A673 (cell line): ENCODE measurements around the gene DDN. TPM values are rescaled to one million over a fixed set of nuclear protein-coding genes. Genes with fewer than 3 reads are reported as not detected.

Experiments
- BruUV-seq: library from RNA; stranded (reverse); fragments of 400-500 nt; replicated peaks from 2 replicates; lab custom pipeline; 2021; lab: Mats Ljungman, UMichigan
- CTCF ChIA-PET: fragments of 300-600 bp; sonication (Branson Sonifier 250); formaldehyde crosslinking; loops from one replicate; lab custom pipeline; 2022; ENCODE audit warnings: antibody characterized with exemption; lab: Charles Lee
- POLR2A ChIA-PET: fragments of 300-600 bp; sonication (Branson Sonifier 250); formaldehyde crosslinking; loops from one replicate; lab custom pipeline; 2022; ENCODE audit warnings: antibody characterized with exemption; ENCODE audit not compliant: low non-redundant PET; lab: Charles Lee
- DNase-seq: peaks from one replicate; pipeline ENCODE4 v3.0.0-alpha.2; 2015; ENCODE audit warnings: low spot score
- H3K27ac ChIP-seq: fragments of 200-600 bp; sonication (generic); 2 replicates; pipeline ENCODE4 v1.5.1; 2016; ENCODE audit warnings: mixed run types, low read depth, mild to moderate bottlenecking, mixed read lengths, antibody characterized with exemption, low read length; ENCODE audit not compliant: poor library complexity, severe bottlenecking
- H3K27me3 ChIP-seq: fragments of 200-600 bp; sonication (generic); replicated peaks from 2 replicates; pipeline ENCODE4 v1.6.1; 2017; ENCODE audit warnings: mixed run types, low read depth, mild to moderate bottlenecking, mixed read lengths, antibody characterized with exemption, low read length; ENCODE audit not compliant: insufficient read depth, poor library complexity
- H3K36me3 ChIP-seq: fragments of 200-600 bp; sonication (generic); 2 replicates; pipeline ENCODE4 v1.6.1; 2016; ENCODE audit warnings: mixed run types, mild to moderate bottlenecking, mixed read lengths, antibody characterized with exemption, low read length; ENCODE audit not compliant: insufficient read depth, poor library complexity, severe bottlenecking
- H3K4me1 ChIP-seq: fragments of 200-600 bp; sonication (generic); 2 replicates; pipeline ENCODE4 v1.6.1; 2017; ENCODE audit warnings: mixed run types, mild to moderate bottlenecking, mixed read lengths, antibody characterized with exemption, low read length; ENCODE audit not compliant: insufficient read depth, poor library complexity, severe bottlenecking
- H3K4me3 ChIP-seq: fragments of 200-600 bp; sonication (generic); 2 replicates; pipeline ENCODE4 v1.5.1; 2016; ENCODE audit warnings: low read depth, mixed run types, mild to moderate bottlenecking, mixed read lengths, low read length; ENCODE audit not compliant: poor library complexity, severe bottlenecking
- H3K9me3 ChIP-seq: fragments of 200-600 bp; sonication (generic); 2 replicates; pipeline ENCODE4 v1.6.1; 2016; ENCODE audit warnings: mixed run types, low read depth, mild to moderate bottlenecking, mixed read lengths, antibody characterized with exemption, low read length; ENCODE audit not compliant: poor library complexity, severe bottlenecking
- CTCF ChIP-seq: fragments of 300-800, 200-600 bp; sonication (generic); conservative IDR thresholded peaks from 2 replicates; pipeline ENCODE4 v1.5.1; 2017; ENCODE audit warnings: low read depth, mild to moderate bottlenecking, antibody characterized with exemption, low read length, moderate library complexity, mixed read lengths
- EZH2 ChIP-seq: fragments of 200-600 bp; sonication (generic); IDR thresholded peaks from 2 replicates; pipeline ENCODE4 v1.6.1; 2017; ENCODE audit warnings: borderline replicate concordance, low read depth, mild to moderate bottlenecking, mixed read lengths, antibody characterized with exemption, low read length; ENCODE audit not compliant: poor library complexity, severe bottlenecking
- intact Hi-C: fragments of 100-400 bp; cut with micrococcal nuclease; formaldehyde crosslinking; loops from one replicate; pipeline ENCODE4 v1.10.0; 2022; ENCODE audit not compliant: unreplicated experiment
- total RNA-seq: library from RNA; stranded (reverse); gene quantifications from 2 replicates; pipeline ENCODE4 v1.2.3, GENCODE V29; 2021

DDN gene
- total RNA-seq, 1 experiment from 2014 or later, result 2.7 TPM

GRCh38 chr12:48952691-48953090 is 46.5 kb downstream of the DDN start:
- intact Hi-C loops, result no loop called here
- ChIA-PET POLR2A (no interaction called here), CTCF (interaction anchor here (0.7 kb wide), 1 partner anchor 763 kb away, joined by 3 read pairs; no protein-coding TSS in a partner anchor)
- Histone ChIP-seq H3K36me3 (peaks cover 6% of the 10 kb centered on the region), H3K27me3 (no peaks in the 10 kb centered on the region), H3K4me1 (peaks cover 12% of the 10 kb centered on the region), H3K27ac (no peak overlapping the region), H3K9me3 (no peaks in the 10 kb centered on the region), H3K4me3 (no peak overlapping the region)
- TF ChIP-seq EZH2 (no peak), CTCF (no peak)
- no TSS peak for BruUV-seq
- DNase-seq, result no peak

- H3K9me3 ChIP-seq, result no peaks in the 10 kb centered on the region
- no peaks in the 10 kb centered on the region for H3K4me1 ChIP-seq
- POLR2A ChIA-PET, result interaction anchor here (0.5 kb wide), 1 partner anchor 57 kb away, joined by 10 read pairs; no protein-coding TSS in a partner anchor
- intact Hi-C loops, result no loop called here
- no peaks in the 10 kb centered on the region for H3K27me3 ChIP-seq
- BruUV-seq, result no TSS peak
- no peak for DNase-seq
- CTCF ChIA-PET, result interaction anchor here (0.5 kb wide), 1 partner anchor 14 kb away, joined by 6 read pairs; no protein-coding TSS in a partner anchor
- no peak for TF ChIP-seq CTCF
- TF ChIP-seq EZH2, result no peak
- no peak overlapping the region for H3K4me3 ChIP-seq
- no peak overlapping the region for H3K27ac ChIP-seq
- H3K36me3 ChIP-seq, result no peaks in the 10 kb centered on the region
These were observed 51.4 kb downstream of the DDN start for GRCh38 chr12:48947727-48948126.

- POLR2A ChIA-PET, result no interaction called here
- intact Hi-C loops, result no loop called here
- CTCF ChIA-PET, result interaction anchor here (0.5 kb wide), 1 partner anchor 15 kb away, joined by 6 read pairs; no protein-coding TSS in a partner anchor
- H3K27ac ChIP-seq, result no peak overlapping the region
- H3K9me3 ChIP-seq, result no peaks in the 10 kb centered on the region
- no peaks in the 10 kb centered on the region for H3K27me3 ChIP-seq
- no peak for TF ChIP-seq EZH2
- no peak for TF ChIP-seq CTCF
- H3K4me3 ChIP-seq, result no peak overlapping the region
- no TSS peak for BruUV-seq
- no peak for DNase-seq
- no peaks in the 10 kb centered on the region for H3K4me1 ChIP-seq
- H3K36me3 ChIP-seq, result no peaks in the 10 kb centered on the region
These were observed 52.2 kb downstream of the DDN start for GRCh38 chr12:48946943-48947342.
